Midbrain (tissue), 1 donor: ENCODE measurements around the gene CDC42BPB.
"Not testable (repeated sequence)": the region's sequence is repeated elsewhere in the genome, so short reads cannot be mapped to it uniquely, and the experiment has no call there.

Experiments used
- DNase-seq: peaks from one replicate; lab custom pipeline; 2025; lab: John Stamatoyannopoulos, UW

Gene CDC42BPB

GRCh38 chr14:103050935-103051334, 6.4 kb downstream of the CDC42BPB start:
- no peak for DNase-seq

- not testable (repeated sequence) for DNase-seq
Measured at GRCh38 chr14:103047453-103047852, 9.9 kb downstream of the CDC42BPB start.

DNA sequence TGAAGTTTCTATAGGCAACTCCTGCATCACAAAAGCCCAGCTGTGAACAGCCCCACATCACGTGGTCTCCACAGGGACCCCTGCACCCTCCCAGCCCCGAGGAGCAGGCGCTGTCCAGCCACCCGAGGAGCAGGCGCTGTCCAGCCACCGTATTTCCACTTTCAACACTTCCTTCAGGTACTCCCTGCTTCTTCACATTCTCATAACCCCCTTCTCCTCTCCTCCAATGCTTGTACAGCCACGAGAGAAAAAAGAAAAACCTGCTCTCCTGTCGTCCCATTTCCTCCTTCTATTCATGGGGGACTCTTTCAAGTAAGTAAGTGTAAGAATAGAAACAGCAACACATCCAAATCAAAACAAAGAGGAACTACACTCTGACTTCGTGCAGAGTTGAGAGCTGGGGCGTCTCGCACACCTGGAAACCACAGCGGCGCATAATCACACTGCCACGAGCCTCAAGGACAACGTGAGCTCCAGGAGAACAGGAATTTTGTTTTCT, 11.9 kb downstream of the CDC42BPB start:
- DNase-seq, result no peak

DNA sequence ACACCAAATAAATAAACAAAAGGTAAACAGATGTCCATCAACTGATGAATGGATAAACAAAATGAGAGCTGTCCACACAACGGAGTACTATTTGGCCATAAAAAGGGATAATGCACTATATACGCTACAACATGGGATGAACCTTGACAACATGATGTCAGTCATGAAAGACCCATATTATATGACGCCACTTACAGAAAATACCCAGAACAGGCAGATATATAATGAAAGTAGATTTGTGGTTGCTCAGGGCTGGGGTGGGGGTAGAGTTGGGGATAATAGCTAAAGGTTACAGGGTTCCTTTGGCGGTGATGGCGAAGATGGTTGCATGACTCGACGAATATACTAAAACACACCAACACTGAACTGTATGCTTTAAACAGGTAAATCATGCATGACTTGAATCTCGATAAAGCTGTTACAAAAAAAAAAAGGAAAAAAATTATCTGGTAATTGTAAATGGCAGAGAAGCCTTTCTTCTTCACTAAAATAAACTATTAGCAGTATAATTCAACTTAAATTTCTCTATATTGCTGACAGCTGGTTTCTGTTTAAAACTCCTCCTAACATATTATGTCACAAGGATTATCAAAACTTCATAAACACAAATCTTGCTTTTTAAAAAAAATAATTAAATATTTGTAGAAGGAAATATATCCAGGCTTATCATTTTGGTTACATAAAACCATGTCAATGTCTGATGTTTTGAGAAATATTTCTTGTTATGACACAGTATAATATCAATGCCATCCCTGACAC, 13.9 kb downstream of the CDC42BPB start:
- DNase-seq, result no peak

DNA sequence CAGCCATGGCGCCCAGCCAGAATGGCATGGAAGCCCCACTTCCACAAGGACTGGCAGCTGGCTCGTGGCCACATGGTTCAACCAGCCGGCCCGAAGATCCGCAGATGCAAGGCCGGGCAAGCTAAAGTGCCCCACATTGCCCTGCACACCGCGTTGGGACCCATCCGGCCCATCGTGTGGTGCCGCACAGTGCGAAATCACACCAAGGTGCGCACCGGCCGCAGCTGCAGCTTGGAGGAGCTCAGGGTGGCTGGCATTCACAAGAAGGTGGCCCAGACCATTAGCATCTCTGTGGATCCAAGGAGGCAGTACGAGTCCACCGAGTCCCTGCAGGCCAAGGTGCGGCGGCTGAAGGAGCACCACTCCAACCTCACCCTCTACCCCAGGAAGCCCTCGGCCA, 15.9 kb downstream of the CDC42BPB start:
- no peak for DNase-seq

DNA sequence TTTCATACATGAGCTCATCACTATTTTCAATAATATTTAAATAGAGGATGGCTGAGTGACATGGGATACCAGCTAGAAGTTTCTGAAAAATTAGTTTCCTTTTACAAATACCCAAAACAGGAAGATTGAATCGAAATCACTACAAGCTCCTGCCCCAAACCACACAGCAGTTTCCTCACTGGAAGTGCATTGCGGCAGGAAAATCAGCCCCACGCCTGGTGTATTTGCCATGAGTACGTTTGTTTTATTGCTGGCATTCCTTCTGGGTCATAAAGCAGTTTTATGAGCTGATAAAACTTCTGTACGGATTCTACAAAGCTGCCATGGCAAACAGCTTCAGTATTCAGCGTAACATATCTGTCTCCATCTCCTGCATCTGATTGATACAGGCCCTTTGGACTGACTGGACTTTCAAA, 23.7 kb downstream of the CDC42BPB start:
- no peak for DNase-seq

DNA sequence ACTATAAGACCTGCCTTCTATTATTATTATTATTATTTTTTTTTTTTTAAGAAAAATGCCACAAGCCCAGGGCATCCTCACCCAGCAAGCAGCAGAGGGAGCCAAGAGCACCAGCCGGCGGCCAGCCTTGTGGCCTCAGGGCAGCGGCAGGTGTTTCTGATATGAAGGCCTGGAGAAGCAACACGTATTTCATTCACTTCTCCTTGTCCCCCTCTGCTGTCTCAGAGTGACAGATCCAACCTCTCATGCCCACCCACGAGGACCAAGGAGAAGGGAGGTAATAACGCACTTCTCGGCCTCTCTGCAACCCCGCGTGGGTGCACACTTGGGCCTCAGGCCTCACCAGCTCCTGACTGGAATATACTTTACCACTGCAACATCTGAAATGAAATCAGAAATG, 25.4 kb downstream of the CDC42BPB start:
- no peak for DNase-seq

- DNase-seq, result no peak
Measured at GRCh38 chr14:103031566-103031911, 25.8 kb downstream of the CDC42BPB start.

GRCh38 chr14:103030741-103031565, 26.4 kb downstream of the CDC42BPB start:
- no peak for DNase-seq

DNA sequence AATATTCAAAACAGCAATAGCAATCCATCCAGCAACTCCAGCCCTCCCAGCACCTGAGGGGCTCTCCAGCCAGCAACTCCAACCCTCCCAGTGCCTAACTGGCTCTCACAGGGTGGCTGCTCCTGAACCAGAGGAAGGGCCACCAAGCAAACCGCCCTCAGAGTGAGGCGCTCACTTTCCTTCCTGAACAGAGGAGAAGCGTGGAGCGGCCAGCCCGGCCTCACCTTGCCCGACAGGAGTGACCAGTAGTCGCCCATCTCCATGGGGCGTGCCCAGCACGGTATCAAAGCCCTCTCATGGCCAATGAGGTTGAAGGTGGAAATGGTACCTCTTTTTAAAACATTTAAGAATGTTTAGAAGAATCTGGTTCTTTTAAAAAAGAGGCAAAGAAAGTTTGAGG, 27.4 kb downstream of the CDC42BPB start:
- DNase-seq, result no peak

DNA sequence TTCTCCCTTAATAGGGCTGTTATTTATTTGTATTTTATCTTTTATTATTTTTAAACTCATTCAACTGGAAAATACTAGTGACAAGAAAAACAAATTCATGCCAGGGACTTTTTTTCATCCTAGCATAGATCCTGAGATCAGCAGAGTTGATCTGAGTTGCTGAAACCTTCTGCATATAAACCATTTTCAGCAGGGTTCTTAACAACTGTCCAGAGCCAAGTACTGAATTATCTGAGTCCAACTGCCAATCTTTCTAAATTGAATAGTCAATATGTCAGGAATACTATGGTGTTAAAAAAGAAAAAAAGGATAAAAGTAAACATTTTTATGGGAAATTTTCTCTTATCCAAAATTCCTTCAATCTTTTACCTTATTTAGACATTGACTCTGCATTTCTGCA, 28.6 kb downstream of the CDC42BPB start:
- no peak for DNase-seq

DNA sequence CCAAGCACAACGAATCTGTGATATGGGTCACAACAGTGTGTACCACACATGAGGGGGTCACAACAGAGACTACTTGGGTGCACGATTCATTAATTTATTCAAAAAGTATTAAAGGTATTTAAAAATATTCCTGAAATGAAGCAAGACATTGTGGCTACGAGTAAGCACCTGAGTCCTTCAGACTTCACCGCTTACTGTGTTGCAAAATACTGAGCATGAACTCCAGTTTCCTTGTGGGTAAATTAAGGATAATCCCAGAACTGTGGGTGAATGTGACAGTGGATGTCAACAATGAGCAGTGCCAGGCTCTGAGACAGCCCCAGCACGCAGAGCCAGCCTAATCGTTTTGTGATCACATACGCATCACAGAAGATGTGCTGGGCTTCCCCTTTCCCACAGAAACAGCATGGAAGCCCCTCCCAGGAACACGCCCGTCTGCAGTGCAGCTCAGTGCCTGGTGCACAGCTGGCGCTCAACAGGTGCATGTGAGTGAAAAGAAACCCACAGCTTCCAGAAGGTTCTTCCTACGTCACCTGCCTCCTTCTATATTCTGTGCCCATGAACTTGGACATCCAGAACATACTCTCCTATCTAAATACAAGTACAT, 29.1 kb downstream of the CDC42BPB start:
- DNase-seq, result no peak

- DNase-seq, result no peak
Measured at GRCh38 chr14:103027451-103027850, 29.9 kb downstream of the CDC42BPB start.

GRCh38 chr14:103026988-103027387, 30.4 kb downstream of the CDC42BPB start:
- no peak for DNase-seq

DNA sequence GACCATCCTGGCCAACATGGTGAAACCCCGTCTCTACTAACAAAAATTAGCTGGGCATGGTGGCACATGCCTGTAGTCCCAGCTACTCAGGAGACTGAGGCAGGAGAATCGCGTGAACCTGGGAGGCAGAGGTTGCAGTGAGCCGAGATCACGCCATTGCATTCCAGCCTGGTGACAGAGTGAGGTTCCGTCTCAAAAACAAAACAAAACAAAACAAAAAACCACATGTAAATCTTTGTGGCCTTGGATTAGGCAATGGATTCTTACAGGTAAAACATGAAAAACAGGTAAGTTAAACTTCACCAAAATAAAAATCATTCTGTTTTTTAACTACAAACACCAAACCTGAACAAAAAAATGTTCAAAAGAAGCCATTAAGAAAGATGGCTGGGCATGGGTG, 31.2 kb downstream of the CDC42BPB start:
- DNase-seq, result not testable (repeated sequence)

DNA sequence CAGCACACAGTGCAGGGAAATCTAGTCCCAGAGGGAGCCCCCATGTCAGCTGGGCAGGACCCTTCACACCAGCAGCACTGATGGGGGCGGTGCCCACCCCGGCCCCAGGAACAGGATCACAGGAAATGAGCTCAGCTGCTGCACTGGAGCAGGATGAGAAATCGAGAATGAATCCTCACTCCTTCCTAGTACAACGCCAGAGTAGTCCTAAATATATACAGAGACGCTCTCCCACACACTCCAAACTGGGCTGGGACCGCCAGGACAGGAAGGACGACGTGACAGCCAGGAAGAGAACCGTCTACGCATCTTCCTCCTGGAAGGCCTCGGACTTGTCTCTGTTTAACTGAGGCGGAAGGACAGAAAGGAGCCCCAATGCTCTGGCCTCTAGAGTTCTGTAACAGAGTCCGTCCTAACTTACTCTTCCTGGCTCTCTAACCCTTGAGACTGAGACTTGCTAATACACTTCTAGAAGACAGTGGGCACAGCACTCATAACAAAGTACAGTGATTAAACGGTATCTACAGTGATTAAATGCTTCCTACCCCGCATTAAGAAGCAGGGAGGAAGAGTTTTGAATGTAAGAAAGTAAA, 33.4 kb downstream of the CDC42BPB start:
- no peak for DNase-seq

GRCh38 chr14:103022685-103023044, 34.7 kb downstream of the CDC42BPB start:
- no peak for DNase-seq

DNA sequence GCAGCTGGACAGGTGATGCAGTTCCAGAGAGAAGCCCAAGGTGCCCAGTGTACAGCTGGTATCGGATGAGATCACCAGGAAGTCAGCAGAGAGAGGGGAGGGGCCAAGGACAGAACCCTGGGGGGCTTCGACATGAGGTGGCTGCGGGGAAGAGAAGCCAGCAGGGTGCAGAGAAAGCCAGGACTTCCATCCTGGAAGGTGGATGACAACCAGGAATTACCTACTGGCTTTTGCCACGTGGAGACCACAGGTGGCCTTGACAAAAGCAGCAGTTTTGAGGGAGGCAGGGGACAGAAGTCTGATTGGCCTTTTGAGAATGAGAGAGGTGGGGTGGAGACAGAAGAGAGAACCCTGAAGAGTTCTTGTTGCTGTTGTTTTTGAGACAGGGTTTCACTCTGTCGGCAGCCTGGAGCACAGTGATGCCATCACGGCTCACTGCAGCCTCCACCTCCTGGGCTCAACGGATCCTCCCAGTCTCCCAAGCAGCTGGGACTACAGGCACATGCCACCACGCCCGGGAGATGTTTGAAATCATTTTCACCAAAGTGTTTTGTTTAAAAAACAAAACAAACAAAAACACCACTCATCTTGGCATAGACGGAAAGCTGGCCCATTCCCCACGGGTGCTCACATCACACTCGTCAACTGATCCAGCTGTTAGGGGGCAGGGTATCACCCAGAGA, 35.2 kb downstream of the CDC42BPB start:
- DNase-seq, result no peak

DNA sequence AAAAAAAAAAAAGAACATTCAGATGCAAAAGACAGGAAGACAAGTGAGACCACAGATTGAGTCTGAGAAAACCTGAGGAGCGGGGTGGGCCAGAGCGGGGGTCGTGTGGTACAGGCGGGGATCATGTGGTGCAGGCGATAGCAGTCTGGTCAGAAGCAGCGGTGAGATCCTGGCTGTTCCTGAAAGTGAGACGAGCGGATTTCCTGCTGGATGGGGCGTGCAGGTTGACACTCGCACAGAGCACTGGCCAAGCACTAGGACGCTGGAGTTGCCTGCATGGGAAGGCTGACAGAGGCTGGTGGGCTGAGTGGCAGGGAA, 35.7 kb downstream of the CDC42BPB start:
- DNase-seq, result no peak

GRCh38 chr14:103020271-103021170, 36.8 kb downstream of the CDC42BPB start:
- no peak for DNase-seq

DNA sequence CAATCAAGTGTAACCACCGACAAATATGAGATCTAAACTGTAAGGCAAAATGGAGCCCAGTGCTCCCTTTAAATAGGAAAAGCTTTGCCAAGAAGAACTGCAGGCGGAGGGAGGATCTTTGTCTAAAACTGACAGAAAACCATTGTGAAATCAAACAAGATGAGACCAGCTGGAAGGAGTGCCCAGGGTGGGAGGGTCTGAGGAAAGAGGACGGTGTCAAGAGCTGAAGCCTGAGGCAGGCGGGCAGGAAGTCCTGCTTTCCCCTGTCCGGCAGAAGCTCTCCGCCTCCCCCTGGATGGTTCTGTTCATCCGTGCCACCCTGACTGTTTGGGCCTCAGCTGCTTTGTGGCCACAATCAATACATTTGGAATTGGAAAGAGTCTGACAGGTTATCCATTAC, 37.5 kb downstream of the CDC42BPB start:
- DNase-seq, result peak; percentile 43
